Upper lobe of right lung (tissue), 1 donor: Measurements from ENCODE around the gene AMN. TPM values are rescaled to one million over a fixed set of nuclear protein-coding genes. Genes with fewer than 3 reads are reported as not detected.

Source experiments
- ATAC-seq: fragments of 200-7000 bp; cut with Tn5 transposase; one replicate; pipeline ENCODE4 v1.9.1; 2020; ENCODE audit warnings: mild to moderate bottlenecking, moderate library complexity
- DNase-seq: peaks from one replicate; pipeline ENCODE4 v3.0.0-alpha.2; 2020
- H3K27ac ChIP-seq: fragments of 200-600 bp; one replicate; pipeline ENCODE4 v1.8.0; 2022
- H3K27me3 ChIP-seq: fragments of 200-600 bp; one replicate; pipeline ENCODE4 v1.8.0; 2022; ENCODE audit warnings: mild to moderate bottlenecking
- H3K36me3 ChIP-seq: fragments of 200-600 bp; one replicate; pipeline ENCODE4 v1.8.0; 2022
- H3K4me1 ChIP-seq: fragments of 200-600 bp; one replicate; pipeline ENCODE4 v1.8.0; 2022
- H3K4me3 ChIP-seq: fragments of 200-600 bp; one replicate; pipeline ENCODE4 v1.8.0; 2022; ENCODE audit warnings: mild to moderate bottlenecking
- H3K9me3 ChIP-seq: fragments of 200-600 bp; one replicate; pipeline ENCODE4 v1.8.0; 2022
- intact Hi-C: fragments of 100-400 bp; cut with DNase I; formaldehyde crosslinking; loops from one replicate; pipeline ENCODE4 v1.11.0; 2022
- total RNA-seq: library from RNA; stranded (reverse); fragmentation: NEBNext Ultra II Directional; extraction: Animal tissue kit (Norgen Biotek cat#: 25700); gene quantifications from one replicate; pipeline ENCODE4 v1.2.1, GENCODE V29; 2021
- TF ChIP-seq, protein P1 (sequence below): fragments of 200-600 bp; IDR thresholded peaks from one replicate; pipeline ENCODE4 v1.8.0; 2022; ENCODE audit warnings: antibody characterized with exemption
- donor health status: DM: no; HTN: yes; CAD: no; lungs with severe emphysema.

Gene AMN
- total RNA-seq, 1 donor from 2014 or later: 19.8 TPM

DNA sequence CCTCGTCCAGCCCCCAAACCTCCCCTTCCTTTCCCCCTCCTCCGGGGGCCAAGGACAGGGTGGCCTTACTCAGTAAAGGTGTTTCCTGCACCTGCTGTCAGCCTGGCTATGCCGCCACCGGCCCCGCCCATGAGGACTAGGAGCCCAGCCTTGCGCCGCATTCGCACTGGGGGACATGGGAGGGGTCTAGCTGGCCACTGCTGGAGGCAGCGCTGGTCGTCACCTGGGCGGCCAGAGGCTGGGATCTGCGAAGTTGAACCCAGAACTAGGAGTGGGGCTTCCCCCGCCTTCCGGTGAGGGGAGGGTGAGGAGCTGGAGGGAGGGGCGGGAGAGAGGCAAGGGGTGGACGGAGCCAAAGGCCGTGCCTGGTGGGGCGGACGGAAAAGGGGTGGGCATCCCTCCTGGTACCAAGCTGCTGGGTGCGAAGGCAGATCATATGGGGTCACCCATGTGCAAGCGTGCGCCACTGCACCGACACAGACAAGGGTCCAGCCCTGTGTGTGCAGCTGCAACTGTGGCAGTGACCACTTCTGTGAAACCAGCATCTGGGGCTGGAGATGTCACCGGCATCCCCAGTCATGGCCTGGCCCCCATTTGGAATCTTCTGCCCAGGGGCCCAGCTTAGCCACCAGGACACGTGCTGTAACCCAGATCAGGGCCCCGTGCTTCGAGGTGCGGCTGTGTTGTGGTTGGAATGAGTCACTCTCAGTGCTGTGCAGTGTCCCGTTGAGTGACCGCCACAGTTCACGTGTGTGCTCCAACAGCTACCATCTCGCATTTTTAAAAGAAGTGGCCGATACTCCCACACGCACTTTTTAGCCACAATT lies 8.5 kb downstream of the AMN start:
- H3K4me3 ChIP-seq: no peak overlapping the region
- DNase-seq (no peak), ATAC-seq (no peak)
- peaks cover 15% of the 10 kb centered on the region for H3K27me3 ChIP-seq
- H3K27ac ChIP-seq: no peak overlapping the region
- no peaks in the 10 kb centered on the region for H3K9me3 ChIP-seq
- H3K4me1 ChIP-seq: peaks cover 15% of the 10 kb centered on the region
- TF ChIP-seq, protein P1, sequence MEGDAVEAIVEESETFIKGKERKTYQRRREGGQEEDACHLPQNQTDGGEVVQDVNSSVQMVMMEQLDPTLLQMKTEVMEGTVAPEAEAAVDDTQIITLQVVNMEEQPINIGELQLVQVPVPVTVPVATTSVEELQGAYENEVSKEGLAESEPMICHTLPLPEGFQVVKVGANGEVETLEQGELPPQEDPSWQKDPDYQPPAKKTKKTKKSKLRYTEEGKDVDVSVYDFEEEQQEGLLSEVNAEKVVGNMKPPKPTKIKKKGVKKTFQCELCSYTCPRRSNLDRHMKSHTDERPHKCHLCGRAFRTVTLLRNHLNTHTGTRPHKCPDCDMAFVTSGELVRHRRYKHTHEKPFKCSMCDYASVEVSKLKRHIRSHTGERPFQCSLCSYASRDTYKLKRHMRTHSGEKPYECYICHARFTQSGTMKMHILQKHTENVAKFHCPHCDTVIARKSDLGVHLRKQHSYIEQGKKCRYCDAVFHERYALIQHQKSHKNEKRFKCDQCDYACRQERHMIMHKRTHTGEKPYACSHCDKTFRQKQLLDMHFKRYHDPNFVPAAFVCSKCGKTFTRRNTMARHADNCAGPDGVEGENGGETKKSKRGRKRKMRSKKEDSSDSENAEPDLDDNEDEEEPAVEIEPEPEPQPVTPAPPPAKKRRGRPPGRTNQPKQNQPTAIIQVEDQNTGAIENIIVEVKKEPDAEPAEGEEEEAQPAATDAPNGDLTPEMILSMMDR: no peak
- H3K36me3 ChIP-seq: peaks cover 17% of the 10 kb centered on the region
- intact Hi-C loops: no loop called here

DNA sequence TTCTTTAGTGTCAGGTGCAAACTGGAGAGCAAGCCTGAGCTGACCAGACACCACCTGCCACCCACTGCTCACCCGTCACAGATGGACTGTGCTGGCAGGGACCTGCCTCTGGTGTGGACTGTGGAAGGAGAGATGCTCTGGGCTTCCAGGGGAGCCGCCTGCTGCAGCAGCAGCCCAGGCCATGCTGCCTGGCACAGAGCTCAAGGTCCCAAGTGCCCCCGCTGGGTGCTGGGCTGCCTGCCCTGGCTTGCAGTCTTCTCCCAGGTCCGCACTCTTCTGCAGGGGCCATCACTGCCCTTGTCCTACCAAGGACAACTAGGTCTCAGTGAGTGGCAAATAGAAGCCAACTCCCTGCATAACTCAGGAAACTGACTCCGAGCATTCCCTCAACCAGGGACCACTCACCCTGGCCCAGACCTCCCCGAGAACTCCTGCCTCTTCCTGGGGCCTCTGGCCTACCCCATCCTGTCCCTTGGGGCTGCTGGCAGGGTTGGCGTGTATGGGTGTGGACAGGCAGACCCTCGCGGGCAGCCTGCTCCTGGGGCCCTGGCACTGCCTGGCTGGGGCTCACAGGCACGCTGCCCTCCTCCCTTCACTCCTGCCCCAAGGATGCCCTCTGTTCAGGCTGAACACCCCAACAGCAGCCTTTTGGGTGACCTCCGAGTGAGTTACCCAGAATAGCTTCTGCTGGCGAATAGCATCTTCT lies 9.3 kb downstream of the AMN start:
- no peak overlapping the region for H3K4me3 ChIP-seq
- peaks cover 15% of the 10 kb centered on the region for H3K4me1 ChIP-seq
- TF ChIP-seq, protein P1: no peak
- no peaks in the 10 kb centered on the region for H3K9me3 ChIP-seq
- no peak for ATAC-seq
- intact Hi-C loops: no loop called here
- DNase-seq: no peak
- peaks cover 17% of the 10 kb centered on the region for H3K36me3 ChIP-seq
- H3K27me3 ChIP-seq: peaks cover 15% of the 10 kb centered on the region
- no peak overlapping the region for H3K27ac ChIP-seq

DNA sequence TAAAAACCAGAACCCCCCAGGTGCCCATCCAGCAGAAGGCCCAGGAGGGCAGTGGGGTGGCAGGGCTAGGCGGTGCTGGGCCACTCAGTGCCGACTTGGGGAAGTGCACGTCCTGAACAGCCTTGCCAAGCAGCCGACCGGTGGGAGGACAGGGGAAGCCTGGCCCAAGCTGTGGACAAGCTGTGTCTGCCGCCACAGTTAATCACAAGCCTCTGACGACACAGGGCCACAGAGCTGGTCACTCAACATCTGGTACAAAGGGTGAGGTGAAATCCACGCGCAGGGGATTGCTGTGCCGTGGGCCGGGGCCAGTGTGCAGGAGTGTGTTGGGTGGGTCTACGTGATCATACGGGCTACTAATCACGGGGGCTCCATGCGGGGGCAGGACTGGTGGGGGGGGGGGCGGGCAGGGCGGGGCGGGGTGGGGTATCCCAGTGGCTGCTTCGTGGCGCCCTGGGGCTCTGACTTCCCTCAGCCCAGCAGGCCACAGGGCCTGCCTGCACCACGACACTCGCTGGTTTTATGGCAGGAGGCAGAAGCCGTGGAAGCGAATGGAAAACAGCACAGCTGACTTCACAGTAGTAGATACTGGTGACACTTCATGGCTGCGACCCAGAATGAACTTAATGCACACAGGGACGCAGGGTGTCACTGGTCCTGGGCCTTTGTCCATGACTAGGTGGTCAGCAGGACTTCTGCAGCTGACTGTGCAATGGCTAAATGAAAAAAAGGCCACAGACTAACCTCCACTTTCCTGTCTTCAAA lies 10.2 kb downstream of the AMN start:
- H3K27me3 ChIP-seq: peaks cover 15% of the 10 kb centered on the region
- DNase-seq: no peak
- intact Hi-C loops: no loop called here
- no peak overlapping the region for H3K4me3 ChIP-seq
- peaks cover 15% of the 10 kb centered on the region for H3K4me1 ChIP-seq
- H3K27ac ChIP-seq: no peak overlapping the region
- H3K9me3 ChIP-seq: no peaks in the 10 kb centered on the region
- TF ChIP-seq, protein P1: no peak
- H3K36me3 ChIP-seq: peaks cover 19% of the 10 kb centered on the region
- no peak for ATAC-seq

DNA sequence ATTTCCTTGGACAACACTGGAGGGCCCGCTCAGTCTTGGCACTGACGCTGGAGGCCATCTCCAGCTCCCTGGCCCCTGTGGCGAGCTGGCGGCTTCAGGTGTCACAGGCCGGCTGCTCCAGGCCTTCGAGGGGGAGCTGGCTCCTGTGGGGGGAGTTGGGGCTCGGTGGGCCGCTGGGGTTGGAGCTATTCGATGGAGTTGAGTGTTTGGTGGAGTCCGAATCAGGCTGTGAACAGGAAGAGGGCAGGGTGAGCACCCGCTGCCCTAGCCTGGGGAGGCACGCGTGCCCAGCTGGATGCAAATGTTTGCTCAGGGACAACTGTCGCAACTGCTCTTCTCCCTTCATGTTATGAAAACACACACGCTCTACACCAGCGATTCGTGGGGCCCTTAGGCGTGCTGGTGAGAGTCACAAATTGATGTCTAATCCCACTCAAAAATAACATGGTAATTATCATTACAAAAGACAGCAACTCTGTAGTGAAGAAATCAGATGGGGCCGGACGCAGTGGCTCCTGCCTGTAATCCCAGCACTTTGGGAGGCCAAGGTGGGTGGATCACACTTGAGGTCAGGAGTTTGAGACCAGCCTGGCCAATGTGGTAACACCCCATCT lies 11.3 kb downstream of the AMN start:
- DNase-seq: no peak
- ATAC-seq: no peak
- peaks cover 30% of the 10 kb centered on the region for H3K36me3 ChIP-seq

DNA sequence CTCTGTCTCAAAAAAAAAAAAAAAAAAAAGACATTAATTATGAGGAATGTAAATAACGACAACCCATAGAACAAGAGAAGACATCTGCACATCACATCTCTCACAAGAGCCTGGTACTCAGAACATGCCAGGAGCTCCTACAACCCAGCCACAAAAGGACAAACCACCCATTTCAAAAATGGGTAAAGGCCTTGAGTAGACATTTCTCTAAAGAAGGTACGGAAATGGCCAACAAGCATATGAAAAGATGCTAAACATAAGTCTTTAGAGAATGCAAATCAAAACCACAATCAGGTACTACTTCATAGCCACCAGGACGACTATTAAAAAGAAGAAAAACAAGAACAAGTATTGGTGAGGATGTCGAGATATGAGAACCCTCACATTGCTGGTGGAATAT lies 13.3 kb downstream of the AMN start:
- no peaks in the 10 kb centered on the region for H3K27me3 ChIP-seq
- no peak overlapping the region for H3K27ac ChIP-seq
- H3K4me1 ChIP-seq: peaks cover 2% of the 10 kb centered on the region
- H3K4me3 ChIP-seq: no peak overlapping the region
- no peaks in the 10 kb centered on the region for H3K9me3 ChIP-seq
- TF ChIP-seq, protein P1: no peak
- intact Hi-C loops: no loop called here
- ATAC-seq (no peak), DNase-seq (no peak)
- peaks cover 48% of the 10 kb centered on the region for H3K36me3 ChIP-seq

More for the DNA sequence above, 11.3 kb downstream of the AMN start:
- H3K9me3 ChIP-seq: no peaks in the 10 kb centered on the region
- TF ChIP-seq, protein P1: no peak
- H3K4me1 ChIP-seq: peaks cover 12% of the 10 kb centered on the region
- intact Hi-C loops: no loop called here
- H3K27me3 ChIP-seq: peaks cover 12% of the 10 kb centered on the region
- H3K4me3 ChIP-seq: no peak overlapping the region
- no peak overlapping the region for H3K27ac ChIP-seq
